ENCODE measurements around the gene C12orf75.

DNA sequence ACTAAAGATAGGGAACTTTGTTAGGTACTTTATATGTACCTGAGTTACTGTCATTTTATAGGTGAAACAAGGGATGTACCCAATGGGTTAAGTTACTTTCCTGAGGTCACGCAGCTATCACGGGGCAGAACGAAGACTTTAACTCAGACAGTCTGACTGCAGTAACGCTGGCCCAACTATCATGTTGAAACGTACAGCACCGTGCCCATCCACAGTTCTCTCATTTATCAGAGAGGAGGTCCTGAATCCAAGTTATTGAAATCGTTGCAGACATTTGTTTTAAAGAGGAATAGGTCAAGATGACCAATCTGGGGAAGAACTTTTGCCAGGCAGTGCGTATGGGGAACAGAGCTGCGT, 587 bp upstream of the C12orf75 start:
- TF ChIP-seq, protein P1, sequence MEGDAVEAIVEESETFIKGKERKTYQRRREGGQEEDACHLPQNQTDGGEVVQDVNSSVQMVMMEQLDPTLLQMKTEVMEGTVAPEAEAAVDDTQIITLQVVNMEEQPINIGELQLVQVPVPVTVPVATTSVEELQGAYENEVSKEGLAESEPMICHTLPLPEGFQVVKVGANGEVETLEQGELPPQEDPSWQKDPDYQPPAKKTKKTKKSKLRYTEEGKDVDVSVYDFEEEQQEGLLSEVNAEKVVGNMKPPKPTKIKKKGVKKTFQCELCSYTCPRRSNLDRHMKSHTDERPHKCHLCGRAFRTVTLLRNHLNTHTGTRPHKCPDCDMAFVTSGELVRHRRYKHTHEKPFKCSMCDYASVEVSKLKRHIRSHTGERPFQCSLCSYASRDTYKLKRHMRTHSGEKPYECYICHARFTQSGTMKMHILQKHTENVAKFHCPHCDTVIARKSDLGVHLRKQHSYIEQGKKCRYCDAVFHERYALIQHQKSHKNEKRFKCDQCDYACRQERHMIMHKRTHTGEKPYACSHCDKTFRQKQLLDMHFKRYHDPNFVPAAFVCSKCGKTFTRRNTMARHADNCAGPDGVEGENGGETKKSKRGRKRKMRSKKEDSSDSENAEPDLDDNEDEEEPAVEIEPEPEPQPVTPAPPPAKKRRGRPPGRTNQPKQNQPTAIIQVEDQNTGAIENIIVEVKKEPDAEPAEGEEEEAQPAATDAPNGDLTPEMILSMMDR (IDR thresholded peaks at IDR 0.05), result no peak
- no peak for TF ChIP-seq POLR2A (IDR thresholded peaks at IDR 0.05)

Measured in thyroid gland (tissue), 4 donors.